NK-92 treated with Interleukin-12 subunit alpha and Interleukin-12 subunit beta, amount 100 ng/mL, for 24 hours (cell line): ENCODE results near the gene TANK.

Experiments used
- DNase-seq: peaks from one replicate; lab custom pipeline; 2025; lab: John Stamatoyannopoulos, UW

The TANK gene

DNA sequence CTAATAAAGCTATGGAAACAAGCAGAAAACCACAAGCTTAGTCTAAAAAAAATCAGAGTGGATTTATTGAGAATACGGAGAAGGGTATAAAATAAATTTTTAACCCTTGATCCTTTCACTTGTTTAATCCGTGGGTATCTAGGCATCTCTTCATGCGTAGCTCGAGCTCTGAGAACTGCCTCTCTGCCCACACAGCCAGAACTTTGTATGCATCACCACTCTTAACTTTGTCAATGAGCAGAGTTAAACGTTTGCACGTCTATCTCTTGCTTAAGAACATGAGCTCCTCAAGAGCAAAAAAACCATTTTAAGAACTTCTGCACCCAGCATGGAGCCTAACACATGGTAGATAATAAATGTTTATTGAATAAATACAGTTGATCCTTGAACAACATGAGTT, 26.9 kb upstream of the TANK start:
- no peak for DNase-seq

GRCh38 chr2:161134547-161135518, 25.4 kb upstream of the TANK start:
- no peak for DNase-seq

- DNase-seq, result no peak
These were observed 24.2 kb upstream of the TANK start for GRCh38 chr2:161135951-161136593.

DNA sequence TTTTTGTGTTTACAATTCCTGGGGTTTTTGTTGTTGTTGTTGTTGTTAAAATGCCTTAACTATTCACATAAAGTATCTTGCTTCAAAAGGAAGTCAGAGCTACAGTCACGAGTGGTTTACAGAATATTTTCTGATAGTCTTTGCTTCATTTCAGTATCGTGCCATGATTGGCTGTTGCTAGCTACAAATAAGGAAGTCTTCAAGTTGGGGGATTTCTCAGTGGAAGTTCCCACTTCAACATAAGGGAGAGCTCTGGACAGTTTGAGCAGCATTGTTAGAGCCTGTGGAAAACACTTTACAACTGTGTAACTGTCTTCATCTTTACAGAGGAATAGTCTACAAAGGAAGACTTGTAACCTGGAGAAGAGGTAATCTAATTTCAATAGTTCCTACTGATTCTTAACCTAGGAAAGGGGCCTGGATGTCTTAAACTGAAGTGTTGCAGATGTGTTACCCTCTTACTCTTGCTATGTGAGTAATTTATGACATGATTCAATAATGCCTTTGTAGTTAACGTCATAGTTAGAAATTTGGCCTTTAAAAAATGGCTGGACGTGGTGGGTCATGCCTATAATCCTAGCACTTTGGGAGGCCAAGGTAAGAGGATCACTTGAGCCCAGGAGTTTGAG, 23.4 kb upstream of the TANK start:
- DNase-seq, result no peak

- DNase-seq, result no peak
These were observed 21.8 kb upstream of the TANK start for GRCh38 chr2:161138429-161138828.

DNA sequence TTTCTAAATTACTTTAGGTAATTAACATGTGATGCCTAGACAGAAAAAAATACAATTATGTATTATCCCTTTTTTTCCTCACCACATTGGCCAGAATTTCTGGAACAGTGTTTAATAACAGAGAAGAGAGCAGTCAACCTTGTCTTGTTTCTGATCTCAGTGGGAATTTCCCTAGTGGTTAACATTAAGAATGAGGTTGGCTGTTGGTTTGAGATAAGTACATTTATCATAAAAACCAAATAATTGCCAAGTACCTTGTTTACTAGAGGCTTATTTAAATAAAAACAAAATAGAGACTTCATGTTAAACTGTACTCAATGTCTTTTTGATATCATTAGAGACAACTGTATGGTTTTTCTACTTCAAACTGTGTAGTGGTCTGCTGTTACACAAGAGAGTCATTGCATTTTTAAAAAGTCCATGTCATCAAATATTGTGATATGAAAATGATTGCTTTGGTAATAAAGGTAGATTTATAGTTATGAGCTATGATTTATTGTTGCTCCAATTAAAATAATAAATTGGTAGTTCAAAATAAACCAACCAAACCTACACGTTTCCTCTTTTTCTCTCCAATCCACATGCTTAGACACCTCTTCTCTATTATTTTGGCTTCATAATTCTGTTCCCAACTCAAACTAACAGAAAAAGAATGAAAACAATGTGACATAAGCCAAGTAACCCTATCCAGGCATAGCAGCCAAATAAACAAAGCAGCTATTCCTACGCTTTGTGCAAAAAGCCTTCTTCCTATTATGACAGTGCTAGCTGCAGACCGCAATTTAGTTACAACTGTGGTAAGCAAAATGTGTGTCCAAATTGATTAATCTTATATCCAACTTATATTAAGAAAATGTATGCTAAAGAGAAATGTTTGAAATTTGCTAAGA, 20.9 kb upstream of the TANK start:
- no peak for DNase-seq

GRCh38 chr2:161141033-161141432, 19.2 kb upstream of the TANK start:
- no peak for DNase-seq

GRCh38 chr2:161146209-161146775, 13.9 kb upstream of the TANK start:
- DNase-seq, result no peak

- DNase-seq, result no peak
These were observed 13.2 kb upstream of the TANK start for GRCh38 chr2:161146996-161147395.

DNA sequence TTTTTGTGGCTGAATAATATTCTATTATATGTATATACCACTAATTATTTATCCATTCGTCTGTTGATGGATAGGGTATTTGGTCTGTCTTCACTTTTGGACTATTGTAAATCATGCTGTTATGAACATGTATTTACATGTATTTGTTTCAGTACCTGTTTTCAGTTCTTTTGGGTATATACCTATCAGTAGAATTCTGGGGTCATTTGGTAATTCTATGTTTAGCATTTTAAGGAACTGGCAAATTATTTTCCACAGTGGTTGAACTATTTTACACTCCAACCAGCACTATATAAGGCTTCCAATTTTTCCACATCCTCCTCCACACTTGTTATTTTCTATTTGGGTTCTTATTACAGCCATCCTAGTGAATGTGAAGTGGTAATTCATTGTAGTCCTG, 12.4 kb upstream of the TANK start:
- no peak for DNase-seq

GRCh38 chr2:161150704-161151103, 9.5 kb upstream of the TANK start:
- DNase-seq, result no peak

DNA sequence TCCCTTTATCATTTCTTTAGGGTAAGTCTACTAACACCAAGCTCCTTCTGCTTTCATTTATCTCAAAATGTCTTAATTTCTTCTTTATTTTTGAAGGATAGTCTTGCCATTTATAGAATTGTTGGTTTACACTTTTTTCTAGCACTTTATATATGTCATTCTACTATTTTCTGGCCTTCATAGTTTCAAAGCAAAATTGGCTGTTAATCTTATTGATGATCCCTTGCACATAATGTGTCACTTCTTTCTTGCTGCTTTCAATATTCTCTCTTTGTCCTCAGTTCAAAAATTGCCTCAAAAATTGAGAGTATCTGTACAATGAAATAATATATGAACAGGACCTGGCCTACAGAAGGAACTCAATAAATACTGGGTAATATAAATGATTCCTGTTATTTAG, 7.9 kb upstream of the TANK start:
- DNase-seq, result no peak

DNA sequence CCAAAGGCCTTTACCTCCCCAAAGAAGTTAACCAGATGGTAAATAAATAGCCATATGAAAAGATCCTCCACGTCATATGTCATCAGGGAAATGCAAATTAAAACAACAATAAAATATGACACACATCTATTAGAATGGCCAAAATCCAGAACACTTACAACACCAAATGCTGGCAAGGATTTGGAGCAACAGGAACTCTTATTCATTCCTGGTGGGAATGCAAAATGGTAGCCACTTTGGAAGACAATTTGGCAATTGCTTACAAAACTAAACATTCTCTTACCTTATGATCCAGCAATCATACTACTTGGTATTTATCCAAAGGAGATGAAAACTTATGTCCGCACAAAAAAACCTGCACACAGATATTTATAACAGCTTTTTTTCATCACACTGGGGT, 1.3 kb upstream of the TANK start:
- DNase-seq, result no peak

GRCh38 chr2:161159456-161160225, 587 bp upstream of the TANK start:
- no peak for DNase-seq

DNA sequence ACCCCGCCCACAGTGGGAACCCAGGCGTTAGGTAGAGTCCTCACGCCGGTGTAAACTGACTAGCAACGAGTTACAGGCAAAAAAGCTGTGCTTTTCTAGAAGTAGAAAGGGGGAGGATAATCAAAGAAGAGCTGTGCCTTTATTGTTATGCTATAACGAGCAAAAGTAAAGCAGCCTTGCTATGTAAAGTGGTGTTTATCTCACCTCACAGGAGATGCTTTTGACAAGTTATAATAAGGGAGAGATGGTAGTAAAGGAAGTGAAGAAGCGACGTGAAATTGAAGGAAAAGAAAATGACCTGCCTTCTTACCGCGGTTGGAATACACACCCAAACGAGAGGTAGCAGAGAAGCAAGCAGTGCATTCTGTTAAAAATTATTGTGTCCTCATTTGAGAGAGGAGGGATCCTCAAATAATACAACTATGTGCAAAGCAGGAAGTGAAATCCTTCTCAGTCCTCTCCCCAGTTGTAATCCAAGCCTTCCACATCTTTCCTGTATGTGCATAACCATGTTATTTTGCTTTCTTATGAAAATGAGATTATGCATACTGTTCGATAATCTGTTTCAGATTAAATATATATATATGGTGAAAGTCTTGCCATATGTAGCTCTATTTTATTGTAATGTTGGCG, 962 bp downstream of the TANK start:
- DNase-seq, result no peak

GRCh38 chr2:161163440-161163839, 3.2 kb downstream of the TANK start:
- peak; percentile 11 for DNase-seq

DNA sequence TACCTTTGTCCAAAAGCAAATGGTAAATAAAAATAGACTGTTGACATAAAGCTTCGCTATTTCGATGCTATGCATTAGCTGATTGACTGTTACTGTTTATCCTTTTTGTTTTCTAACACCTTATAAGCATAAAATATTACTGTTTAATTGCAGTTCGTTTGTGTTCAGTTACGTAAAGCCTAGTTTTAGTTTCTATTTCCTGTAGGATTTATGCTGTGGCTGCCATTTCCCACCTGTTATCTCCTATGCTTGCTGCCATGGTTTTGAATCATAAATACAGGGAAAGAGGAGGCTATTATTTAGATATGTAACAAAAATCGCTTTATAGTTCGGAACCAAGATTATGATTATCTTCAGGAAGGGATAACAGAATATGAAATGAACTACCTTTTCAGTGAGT, 3.9 kb downstream of the TANK start:
- DNase-seq, result no peak

- no peak for DNase-seq
These were observed 5.0 kb downstream of the TANK start for GRCh38 chr2:161165266-161165665.

GRCh38 chr2:161165811-161166210, 5.6 kb downstream of the TANK start:
- no peak for DNase-seq
